Fibroblast of peridontal ligament (primary cell): ENCODE results near the gene RGS1.

Source experiments
- DNase-seq: peaks from one replicate; pipeline ENCODE4 v3.0.0-alpha.2; 2010; ENCODE audit errors: extremely low read depth

The RGS1 gene

DNA sequence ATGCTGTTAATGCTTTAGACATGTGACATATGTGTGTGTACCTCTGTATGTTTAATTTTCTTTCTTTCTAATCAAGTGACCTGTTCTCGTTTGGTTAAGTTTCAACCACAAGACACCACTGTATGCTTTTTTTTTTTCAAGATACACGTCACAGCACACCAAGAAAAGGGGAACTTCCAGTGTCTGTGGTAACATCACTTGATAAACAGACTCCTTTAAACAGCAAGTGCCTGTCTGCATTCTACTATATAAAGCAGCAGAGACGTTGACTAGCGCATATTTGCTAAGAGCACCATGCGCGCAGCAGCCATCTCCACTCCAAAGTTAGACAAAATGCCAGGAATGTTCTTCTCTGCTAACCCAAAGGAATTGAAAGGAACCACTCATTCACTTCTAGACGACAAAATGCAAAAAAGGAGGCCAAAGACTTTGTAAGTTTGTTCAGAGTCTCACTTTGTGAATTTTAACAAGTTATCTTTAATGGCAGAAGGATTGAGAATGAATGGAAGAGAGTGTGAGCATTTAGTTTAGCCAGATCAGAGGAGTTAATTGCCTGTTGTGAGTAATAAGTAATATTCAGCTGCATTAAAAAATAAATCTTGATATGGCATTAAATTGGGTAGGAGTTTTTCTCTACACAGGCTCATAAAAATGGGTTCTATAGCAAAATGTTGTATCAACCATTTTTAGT lies at the start of gene RGS1:
Gene RGS1, plus strand, starts transcription at position 275 of the 691 bp plus-strand sequence. Its CDS starts 20 bp downstream, at position 295.
- no peak for DNase-seq

DNA sequence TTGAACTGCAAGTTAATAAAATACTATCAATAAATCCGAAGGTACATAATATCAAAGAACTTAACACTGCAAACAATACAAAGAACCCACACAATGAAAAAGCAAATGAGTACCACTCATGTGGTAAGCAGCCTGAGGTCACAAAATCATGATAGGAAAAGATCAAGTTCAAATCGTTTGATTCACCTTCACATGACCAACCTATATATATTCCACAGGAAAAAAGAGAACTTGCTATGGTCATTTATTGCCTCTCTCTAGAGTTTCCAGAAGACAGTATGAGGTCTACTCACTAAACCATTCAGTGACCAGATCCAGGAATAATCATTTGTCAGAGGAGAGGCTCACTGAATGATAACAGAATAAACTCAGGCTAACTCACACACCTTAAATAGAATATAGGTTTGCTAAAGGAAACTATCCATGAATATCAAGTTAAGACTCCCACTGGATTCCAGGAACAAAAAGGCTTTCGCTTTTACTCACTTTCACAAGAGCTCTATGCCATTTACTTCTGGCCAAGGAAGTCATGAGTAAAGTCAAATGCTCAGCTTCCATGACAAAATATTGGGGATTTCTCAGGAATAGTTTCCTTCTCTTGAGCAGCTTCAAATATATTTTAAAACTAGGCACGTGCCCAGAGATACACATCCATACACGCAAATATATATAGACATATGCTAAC lies 48.3 kb upstream of the RGS1 start:
- no peak for DNase-seq

DNA sequence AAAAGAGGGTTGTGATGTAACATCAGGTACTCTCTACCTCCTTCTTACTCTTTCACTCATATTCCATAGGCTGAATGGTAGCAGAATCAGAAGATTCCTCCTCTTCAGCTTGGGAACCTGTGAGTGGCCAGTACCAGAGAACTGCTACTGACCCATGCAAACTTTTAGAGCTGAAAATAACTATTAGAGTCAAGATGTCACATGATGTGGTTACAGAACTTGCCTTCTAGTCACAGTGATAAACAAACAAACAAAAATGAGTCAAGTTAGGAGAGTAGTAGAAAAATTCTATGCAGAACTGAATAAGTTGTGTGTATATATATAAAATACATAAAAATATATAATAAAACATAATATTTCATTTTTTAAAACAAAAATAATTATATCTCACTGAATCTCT lies 47.6 kb upstream of the RGS1 start:
- DNase-seq = no peak

DNA sequence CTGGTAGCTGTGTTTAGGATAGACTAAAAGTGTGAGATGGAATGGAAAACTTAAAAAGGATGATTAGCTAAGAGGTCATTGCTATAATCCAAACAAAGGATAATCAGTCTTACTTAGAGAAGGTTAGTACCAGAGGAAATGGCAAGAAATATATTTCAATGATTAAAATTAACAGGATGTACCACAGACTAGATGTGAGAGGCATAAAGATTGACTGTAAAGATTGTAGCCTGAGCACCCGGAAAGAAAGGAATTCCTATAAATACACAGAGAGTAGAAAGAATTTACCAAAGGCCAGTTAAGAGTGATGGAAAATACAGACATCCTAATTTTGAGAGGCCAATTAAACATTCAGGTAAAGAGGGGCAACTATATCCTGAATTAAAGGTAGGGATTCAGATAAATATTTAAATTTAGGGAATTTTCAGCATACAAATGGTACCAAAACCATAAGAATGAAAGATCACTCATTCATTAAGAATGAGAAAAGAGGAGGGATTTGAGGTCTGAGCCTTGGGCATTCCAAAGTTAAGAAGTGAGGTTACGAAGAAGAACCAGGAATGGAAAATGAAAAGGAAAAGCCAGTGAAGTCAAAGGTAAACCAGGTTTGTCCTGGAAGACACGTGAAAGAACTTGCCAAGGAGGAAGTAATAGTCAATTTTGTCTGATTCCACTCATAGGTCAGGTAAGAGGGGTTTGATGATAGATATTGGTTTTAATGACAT lies 46.4 kb upstream of the RGS1 start:
- DNase-seq = no peak

DNA sequence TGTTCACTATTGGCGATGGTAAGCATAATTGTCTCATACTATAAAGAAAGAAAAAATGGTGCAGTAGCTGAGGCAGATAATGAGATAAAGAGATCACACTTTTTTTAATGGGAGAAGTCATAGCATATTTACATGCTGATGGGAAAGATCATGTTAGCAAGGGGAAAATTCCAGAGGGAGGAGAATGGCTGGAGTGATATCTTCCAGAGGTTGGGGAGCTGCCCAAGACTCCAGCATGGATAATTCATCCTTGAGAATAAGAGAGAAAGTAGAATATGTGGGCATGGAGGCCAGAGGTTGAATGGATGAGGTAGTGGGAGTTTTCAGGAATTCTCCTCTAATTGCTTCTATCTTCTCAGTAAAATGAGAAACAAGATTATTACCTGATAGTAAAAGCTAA lies 45.8 kb upstream of the RGS1 start:
- no peak for DNase-seq

DNA sequence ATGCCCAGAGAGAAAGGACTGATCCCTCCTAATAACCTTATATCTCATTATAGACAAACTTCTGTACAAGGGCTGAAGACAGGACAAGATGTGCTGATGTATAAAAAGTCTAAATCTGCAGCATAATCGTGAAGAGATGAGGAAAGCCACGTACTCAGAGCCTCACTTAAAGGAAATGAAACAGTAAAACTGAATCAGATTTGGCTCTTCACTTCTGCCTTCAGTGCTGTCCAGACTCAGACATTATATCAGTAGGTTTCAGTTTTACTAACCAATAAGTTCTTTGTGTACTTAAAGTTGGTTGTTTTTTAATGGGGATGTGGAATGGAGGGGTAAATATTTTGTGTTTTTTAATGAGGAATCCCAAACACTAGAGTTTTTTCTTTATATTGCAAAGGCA lies 45.3 kb upstream of the RGS1 start:
- peak; percentile 57 for DNase-seq

- DNase-seq = peak; percentile 85
These were observed 44.4 kb upstream of the RGS1 start for GRCh38 chr1:192531037-192531703.

DNA sequence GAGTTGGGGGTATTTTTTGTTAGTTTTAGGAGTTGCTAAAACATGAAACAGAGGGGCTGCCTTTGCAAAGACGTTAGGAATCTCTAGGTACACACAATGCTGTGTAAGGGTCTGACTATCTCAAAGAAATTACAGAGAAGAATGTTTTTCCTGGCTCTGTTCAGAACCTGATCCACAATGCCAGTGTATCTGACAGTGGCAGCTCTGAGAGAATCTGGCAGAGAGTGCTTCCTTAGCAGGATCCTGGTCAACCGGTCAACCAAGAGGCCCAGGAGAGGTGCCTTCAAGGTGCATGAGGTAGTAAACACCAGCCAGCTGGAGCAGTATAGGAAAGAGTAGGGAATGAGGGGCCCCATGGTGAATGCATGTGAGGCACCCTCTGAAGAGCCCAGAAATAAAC lies 40.9 kb upstream of the RGS1 start:
- DNase-seq = no peak

- DNase-seq = no peak
These were observed 39.5 kb upstream of the RGS1 start for GRCh38 chr1:192535916-192536664.

DNA sequence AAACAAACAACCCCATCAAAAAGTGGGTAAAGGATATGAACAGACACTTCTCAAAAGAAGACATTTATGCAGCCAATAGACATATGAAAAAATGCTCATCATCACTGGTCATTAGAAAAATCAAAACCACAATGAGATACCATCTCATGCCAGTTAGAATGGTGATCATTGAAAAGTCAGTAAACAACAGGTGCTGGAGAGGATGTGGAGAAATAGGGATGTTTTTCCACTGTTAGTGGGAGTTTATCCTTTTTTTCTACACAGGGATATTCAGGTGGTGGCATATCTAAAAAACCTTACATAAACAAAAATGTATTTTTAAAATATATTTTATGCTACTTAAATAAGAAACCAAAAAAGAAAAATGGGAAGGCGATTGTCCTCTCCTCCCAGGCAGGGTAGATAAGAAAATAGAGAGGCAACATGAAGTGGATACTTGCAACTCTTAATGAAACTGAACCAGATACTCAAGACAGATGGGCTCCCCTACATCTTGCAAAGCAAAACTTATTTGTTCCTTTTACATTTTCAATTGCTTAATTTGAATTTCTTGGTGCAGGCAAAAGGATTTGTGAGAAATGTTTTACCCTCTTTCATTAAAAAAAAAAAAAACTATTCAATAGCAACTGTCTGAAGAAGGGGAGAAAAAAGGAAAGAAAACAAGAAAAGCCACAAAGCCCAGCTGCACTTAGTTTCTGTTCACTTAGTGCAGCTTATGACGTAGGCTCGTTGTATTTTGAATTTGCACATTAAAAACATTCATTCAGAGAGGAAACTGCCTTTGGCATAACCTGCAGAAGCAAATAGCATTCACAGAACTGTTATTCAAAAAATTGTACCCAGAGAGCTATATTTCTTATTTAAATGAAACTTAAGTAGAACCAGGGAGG lies 36.9 kb upstream of the RGS1 start:
- peak; percentile 86 for DNase-seq

GRCh38 chr1:192539297-192540092 lies 36.1 kb upstream of the RGS1 start:
- peak; percentile 100 for DNase-seq

- no peak for DNase-seq
These were observed 32.1 kb upstream of the RGS1 start for GRCh38 chr1:192543445-192543844.

GRCh38 chr1:192545896-192546521 lies 29.6 kb upstream of the RGS1 start:
- DNase-seq = no peak

- DNase-seq = no peak
These were observed 28.9 kb upstream of the RGS1 start for GRCh38 chr1:192546596-192547190.

DNA sequence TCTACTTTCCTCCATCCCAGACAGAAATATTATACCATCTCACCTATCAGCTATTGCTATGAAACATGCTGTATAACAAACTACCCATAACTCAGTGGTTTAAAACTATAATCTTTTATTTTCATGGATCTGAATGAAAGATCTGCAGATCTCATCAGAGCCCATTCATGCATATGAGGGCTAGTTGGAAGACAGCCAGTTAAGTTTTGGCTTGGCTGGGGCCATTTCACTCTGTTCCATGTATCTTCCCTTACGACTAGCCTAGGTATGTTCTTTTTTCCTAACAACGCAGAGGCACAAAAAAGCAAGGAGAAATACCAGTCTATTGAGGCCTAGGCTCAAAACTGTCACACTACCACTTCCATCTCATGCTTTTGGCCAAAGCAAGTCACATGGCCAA lies 28.1 kb upstream of the RGS1 start:
- DNase-seq = no peak

DNA sequence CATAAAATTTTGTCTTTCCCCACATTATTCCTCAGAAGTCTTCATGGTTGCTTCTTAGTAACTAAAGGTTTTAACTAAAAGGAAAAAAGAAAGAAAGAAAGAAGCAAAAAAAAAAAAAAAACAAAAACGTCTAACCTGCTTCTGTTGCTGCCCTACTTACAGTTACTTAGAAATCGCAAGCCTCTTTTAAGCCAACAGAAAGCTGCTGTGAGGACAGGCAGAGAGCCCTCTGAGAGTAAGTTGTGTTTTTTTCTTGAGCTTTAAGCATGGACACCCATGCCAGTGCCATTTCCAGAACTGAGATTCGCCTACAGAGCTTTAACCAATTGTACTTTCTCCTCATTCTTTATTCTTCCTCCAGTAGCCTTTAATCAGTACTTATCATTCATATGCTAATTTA lies 25.6 kb upstream of the RGS1 start:
- DNase-seq = no peak

GRCh38 chr1:192550922-192551534 lies 24.5 kb upstream of the RGS1 start:
- peak; percentile 94 for DNase-seq

DNA sequence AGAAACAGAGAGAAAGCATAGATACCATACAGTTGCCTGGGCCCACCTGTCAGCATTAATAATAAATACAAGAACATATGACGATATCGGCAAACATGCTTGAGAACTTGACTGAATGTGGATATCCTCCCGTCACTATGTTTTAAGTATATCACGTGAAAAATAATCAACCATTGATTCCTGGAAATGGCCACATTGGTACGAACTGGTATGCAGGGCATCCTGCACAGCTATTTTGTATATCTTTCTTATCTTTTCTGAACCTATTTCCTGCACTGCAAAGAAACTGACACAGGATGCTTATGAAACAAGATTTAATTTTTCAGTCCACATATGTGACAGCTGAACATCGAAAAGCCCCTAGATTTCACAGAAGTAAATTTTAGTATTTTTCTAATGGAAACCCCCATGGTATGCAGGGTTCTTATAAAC lies 22.8 kb upstream of the RGS1 start:
- DNase-seq = no peak
